Stomach (tissue), 9 donors: Measurements from ENCODE around the gene DNER. TPM values are rescaled to one million over a fixed set of nuclear protein-coding genes. Genes with fewer than 3 reads are reported as not detected.
"Not testable (repeated sequence)": the region's sequence is repeated elsewhere in the genome, so short reads cannot be mapped to it uniquely, and the experiment has no call there.

ENCODE experiments used
- DNase-seq, 2 donors: peaks; one replicate each; pipeline versions ENCODE4 v3.0.0 to v3.0.0-alpha.2; 2013 to 2019
- H3K27ac ChIP-seq, 5 donors: fragments of 200-600 bp in 4 of 5; sonication (generic) in 4 of 5; one replicate each; pipeline ENCODE4 v1.5.1; 2013 to 2019; ENCODE audit warnings: mild to moderate bottlenecking in 1 of 5, moderate library complexity in 1 of 5
- H3K27me3 ChIP-seq, 3 donors: fragments of 200-600 bp; sonication (generic); one replicate each; pipeline ENCODE4 v1.5.1; 2017 to 2019; ENCODE audit warnings: mixed run types in 1 of 3
- H3K36me3 ChIP-seq, 4 donors: fragments of 200-600 bp; sonication (generic); 1 replicate in 3 of 4; 2 replicates in 1 of 4; pipeline ENCODE4 v1.5.1; 2016 to 2019
- H3K4me1 ChIP-seq, 4 donors: fragments of 200-600 bp; sonication (generic); one replicate each; pipeline ENCODE4 v1.5.1; 2016 to 2019
- H3K4me3 ChIP-seq, 4 donors: fragments of 200-600 bp; sonication (generic) in 3 of 4; one replicate each; pipeline ENCODE4 v1.5.1; 2016 to 2019; ENCODE audit warnings: mild to moderate bottlenecking in 1 of 4
- H3K9me3 ChIP-seq, 4 donors: fragments of 200-600 bp; sonication (generic); one replicate each; pipeline ENCODE4 v1.5.1; 2016 to 2019
- EP300 ChIP-seq: sonication (generic); formaldehyde crosslinking; IDR thresholded peaks from one replicate; pipeline ENCODE4 v1.6.1; 2017; ENCODE audit warnings: antibody characterized with exemption
- POLR2A ChIP-seq, 4 donors: fragments of 450-650 bp; IDR thresholded peaks; one replicate each; pipeline ENCODE4 v1.6.1; 2016; ENCODE audit warnings: antibody characterized with exemption in 4 of 4, control low read depth in 2 of 4, mild to moderate bottlenecking in 1 of 4, moderate library complexity in 1 of 4
- POLR2AphosphoS5 ChIP-seq, 3 donors: sonication (generic); formaldehyde crosslinking; IDR thresholded peaks; one replicate each; pipeline ENCODE4 v1.6.1; 2016; ENCODE audit warnings: antibody characterized with exemption in 3 of 3
- WGBS, 5 donors: extraction: QIAGEN DNeasy Blood & Tissue Kit in 3 of 5; methylation state at CpG; one replicate each; pipeline versions ENCODE4 v1.1.5 to v1.1.7; 2013 to 2018; 5-methylcytosine and 5-hydroxymethylcytosine counted together
- intact Hi-C: fragments of 100-400 bp; cut with DNase I; formaldehyde crosslinking; loops from one replicate; pipeline ENCODE4 v1.15.1; 2023; ENCODE audit warnings: low total_unique reads
- polyA plus RNA-seq, 3 donors: library from polyadenylated mRNA; stranded (reverse); fragments of 200-250 nt; gene quantifications; one replicate each; pipeline ENCODE4 v1.2.3, GENCODE V29; 2013
- total RNA-seq, 5 donors: library from RNA; depleted of rRNA; stranded (reverse); fragments of >200 nt; gene quantifications; one replicate each; pipeline versions ENCODE4 v1.1.0 to v1.2.3, GENCODE V29; 2014 to 2016
- TF ChIP-seq, protein P1 (sequence below), 7 experiments: fragments of 450-650 bp in 4 of 7; fragments of 200-600 bp in 3 of 7; sonication (generic) in 3 of 7; IDR thresholded peaks; one replicate each; pipeline ENCODE4 v1.5.1; 2016 to 2019; ENCODE audit warnings: antibody characterized with exemption in 7 of 7, control low read depth in 2 of 7, mild to moderate bottlenecking in 1 of 7
- donor health status: healthy with polysubstance abuse.
- donor health status: Bipolar disorder and iron deficiency.
- donor health status: healthy.

The DNER gene
- total and polyA plus RNA-seq, 8 donors, result 1.6 to 10.6 (median 4.9) TPM

DNA sequence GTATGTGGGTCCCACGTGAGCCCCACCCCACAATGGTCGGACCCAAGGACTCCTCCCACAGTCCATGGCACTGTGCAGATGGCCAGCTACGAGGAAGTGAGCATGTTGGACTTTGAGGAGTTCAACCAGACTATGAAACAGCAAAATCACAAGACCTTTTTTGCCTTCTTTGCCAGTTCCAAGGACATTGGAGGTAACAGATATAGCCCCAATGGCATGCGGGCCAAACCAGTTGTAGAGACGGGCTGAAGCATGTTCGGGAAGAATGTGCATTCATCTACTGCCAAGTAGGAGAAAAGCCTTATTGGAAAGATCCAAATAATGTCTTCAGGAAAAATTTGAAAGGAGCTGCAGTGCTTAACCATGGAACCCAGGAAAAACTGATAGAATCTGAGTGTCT, 12.6 kb downstream of the DNER start:
- Histone ChIP-seq H3K36me3 (no peaks in the 10 kb centered on the region), H3K27me3 (peaks cover 0 to 5% (median 0%) of the 10 kb centered on the region in 3 donors), H3K4me1 (no peaks in the 10 kb centered on the region), H3K9me3 (no peaks in the 10 kb centered on the region), H3K4me3 (no peak overlapping the region), H3K27ac (no peak overlapping the region)
- 64 to 84% (median 74%) methylated on average over 6 of the region's 6 CpGs for WGBS, 5 donors
- no peak for DNase-seq
- TF ChIP-seq POLR2AphosphoS5 (IDR thresholded peaks at IDR 0.05) (no peak), POLR2A (IDR thresholded peaks at IDR 0.05) (no peak)
- intact Hi-C loops, result no loop called here

DNA sequence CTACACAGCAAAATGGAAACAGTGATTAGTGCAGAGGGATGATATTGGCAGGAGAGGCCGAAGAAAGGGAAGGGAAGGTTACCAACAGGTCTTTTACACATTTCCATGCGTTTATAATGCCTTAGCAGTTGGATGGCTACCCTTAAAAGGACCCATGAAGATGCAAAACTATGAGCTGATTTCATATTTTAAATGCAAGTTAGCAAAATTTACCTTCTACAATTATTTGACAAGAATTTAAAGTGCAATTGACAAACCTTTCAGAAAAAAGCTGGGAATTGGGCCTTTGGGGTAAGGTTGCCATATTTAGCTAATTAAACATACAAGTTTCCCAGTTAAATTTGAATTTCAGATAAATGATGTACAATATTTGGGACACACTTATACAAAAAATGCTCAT, 13.3 kb downstream of the DNER start:
- no peak overlapping the region for H3K27ac ChIP-seq
- H3K36me3 ChIP-seq, result no peaks in the 10 kb centered on the region
- WGBS, 5 donors, result 62 to 85% (median 80%) methylated on average over 2 of the region's 2 CpGs
- no peaks in the 10 kb centered on the region for H3K4me1 ChIP-seq
- no peaks in the 10 kb centered on the region for H3K27me3 ChIP-seq
- DNase-seq, result no peak
- no peak overlapping the region for H3K4me3 ChIP-seq
- TF ChIP-seq POLR2A (IDR thresholded peaks at IDR 0.05) (no peak), POLR2AphosphoS5 (IDR thresholded peaks at IDR 0.05) (no peak), EP300 (no peak)
- TF ChIP-seq, protein P1, sequence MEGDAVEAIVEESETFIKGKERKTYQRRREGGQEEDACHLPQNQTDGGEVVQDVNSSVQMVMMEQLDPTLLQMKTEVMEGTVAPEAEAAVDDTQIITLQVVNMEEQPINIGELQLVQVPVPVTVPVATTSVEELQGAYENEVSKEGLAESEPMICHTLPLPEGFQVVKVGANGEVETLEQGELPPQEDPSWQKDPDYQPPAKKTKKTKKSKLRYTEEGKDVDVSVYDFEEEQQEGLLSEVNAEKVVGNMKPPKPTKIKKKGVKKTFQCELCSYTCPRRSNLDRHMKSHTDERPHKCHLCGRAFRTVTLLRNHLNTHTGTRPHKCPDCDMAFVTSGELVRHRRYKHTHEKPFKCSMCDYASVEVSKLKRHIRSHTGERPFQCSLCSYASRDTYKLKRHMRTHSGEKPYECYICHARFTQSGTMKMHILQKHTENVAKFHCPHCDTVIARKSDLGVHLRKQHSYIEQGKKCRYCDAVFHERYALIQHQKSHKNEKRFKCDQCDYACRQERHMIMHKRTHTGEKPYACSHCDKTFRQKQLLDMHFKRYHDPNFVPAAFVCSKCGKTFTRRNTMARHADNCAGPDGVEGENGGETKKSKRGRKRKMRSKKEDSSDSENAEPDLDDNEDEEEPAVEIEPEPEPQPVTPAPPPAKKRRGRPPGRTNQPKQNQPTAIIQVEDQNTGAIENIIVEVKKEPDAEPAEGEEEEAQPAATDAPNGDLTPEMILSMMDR (IDR thresholded peaks at IDR 0.05), result no peak
- intact Hi-C loops, result no loop called here
- H3K9me3 ChIP-seq, result no peaks in the 10 kb centered on the region

DNA sequence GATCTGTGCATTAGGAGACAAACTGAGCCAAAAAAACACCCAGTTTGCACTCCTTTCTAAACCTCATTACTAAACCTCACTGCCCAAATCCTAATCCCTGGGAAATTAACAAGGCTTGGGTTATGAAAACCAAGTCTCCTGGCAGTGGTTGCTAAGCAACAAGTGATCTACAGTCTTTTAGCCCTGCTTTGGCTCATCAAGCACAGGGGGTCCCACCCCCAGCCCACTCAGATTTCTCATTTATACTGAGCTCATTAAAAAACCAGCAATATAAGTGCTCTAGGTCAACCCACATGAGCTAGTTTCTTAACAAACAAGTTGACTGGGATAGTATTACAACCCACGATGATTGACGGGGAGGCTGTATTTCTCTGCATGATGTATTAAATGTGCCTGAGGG, 18.4 kb downstream of the DNER start:
- intact Hi-C loops, result no loop called here
- Histone ChIP-seq H3K27me3 (no peaks in the 10 kb centered on the region), H3K4me3 (no peak overlapping the region), H3K36me3 (no peaks in the 10 kb centered on the region), H3K27ac (no peak overlapping the region), H3K9me3 (no peaks in the 10 kb centered on the region), H3K4me1 (no peaks in the 10 kb centered on the region)
- WGBS, 5 donors, result 88 to 100% (median 96%) methylated on average over 2 of the region's 2 CpGs
- DNase-seq, result no peak
- TF ChIP-seq POLR2AphosphoS5 (IDR thresholded peaks at IDR 0.05) (no peak), POLR2A (IDR thresholded peaks at IDR 0.05) (no peak), EP300 (no peak)
- TF ChIP-seq, protein P1 (IDR thresholded peaks at IDR 0.05), result no peak

DNA sequence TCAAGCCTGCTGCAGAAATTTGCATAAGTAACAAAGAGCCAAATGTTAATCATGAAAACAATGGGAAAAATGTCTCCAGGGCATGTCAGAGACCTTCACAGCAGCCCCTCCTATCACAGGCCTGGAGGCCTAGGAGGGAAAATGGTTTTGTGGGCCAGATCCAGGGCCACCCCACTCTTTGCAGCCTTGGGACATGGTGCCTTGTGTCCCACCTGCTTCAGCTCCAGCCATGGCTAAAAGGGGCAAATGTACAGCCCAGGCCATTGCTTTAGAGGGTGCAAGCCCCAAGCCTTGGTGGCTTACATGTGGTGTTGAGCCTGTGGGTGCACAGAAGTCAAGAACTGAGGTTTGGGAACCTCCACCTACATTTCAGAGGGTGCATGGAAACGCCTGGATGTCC, 20.5 kb downstream of the DNER start:
- H3K9me3 ChIP-seq, H3K4me1 ChIP-seq, H3K27me3 ChIP-seq, intact Hi-C loops, DNase-seq, H3K27ac ChIP-seq, H3K4me3 ChIP-seq, H3K36me3 ChIP-seq: not testable (repeated sequence)
- WGBS, 5 donors, result 33 to 50% (median 44%) methylated on average over 1 of the region's 1 CpG

DNA sequence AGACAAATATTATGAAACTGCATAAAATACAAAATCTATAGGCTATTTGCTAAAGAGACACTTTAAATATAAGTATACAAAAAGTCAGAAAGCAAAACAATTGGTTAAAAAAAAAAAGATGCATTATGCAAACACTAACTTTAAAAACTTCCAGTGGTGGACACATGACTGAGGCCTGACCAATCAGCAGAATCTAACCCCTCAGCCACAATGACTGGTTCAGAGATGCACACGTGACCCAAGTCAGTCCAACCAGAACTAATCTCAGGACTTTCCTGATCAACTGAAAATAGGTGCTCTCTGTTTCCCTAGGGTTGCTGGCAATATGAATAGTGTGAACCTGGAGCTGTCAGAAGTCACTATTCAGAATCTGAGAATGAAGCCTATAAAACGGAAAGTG, 22.7 kb downstream of the DNER start:
- DNase-seq, result no peak
- intact Hi-C loops, result no loop called here
- WGBS, 5 donors, result 67 to 76% (median 72%) methylated on average over 2 of the region's 2 CpGs

More for the DNA sequence above, 22.7 kb downstream of the DNER start:
- Histone ChIP-seq H3K4me1 (no peaks in the 10 kb centered on the region), H3K9me3 (no peaks in the 10 kb centered on the region), H3K4me3 (no peak overlapping the region), H3K27ac (no peak overlapping the region), H3K36me3 (no peaks in the 10 kb centered on the region), H3K27me3 (peaks cover 0 to 10% (median 0%) of the 10 kb centered on the region in 3 donors)
- TF ChIP-seq EP300 (no peak), POLR2A (IDR thresholded peaks at IDR 0.05) (no peak), POLR2AphosphoS5 (IDR thresholded peaks at IDR 0.05) (no peak)
- TF ChIP-seq, protein P1 (IDR thresholded peaks at IDR 0.05), result no peak
